Measurements from ENCODE around the gene PRKCE.

PRKCE gene

DNA sequence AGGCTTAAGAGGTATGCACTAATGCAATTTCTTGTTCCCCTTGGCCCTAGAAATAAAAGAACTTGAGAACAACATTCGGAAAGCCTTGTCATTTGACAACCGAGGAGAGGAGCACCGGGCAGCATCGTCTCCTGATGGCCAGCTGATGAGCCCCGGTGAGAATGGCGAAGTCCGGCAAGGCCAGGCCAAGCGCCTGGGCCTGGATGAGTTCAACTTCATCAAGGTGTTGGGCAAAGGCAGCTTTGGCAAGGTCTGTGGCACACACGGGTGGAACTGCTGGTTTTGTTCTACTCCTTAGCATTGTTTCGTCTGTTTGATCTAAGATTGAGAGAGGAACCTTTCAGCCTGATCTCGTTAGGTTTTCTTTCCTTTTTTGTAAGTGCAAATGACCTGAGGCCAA lies 355.9 kb downstream of the PRKCE start:
- H3K27me3 ChIP-seq (ENCODE audit: control insufficient read depth in 1 of 2, insufficient read depth in 2 of 2, low read length in 2 of 2) = no peaks in the 10 kb centered on the region
- peaks cover under 1% of the 10 kb centered on the region for H3K4me1 ChIP-seq (ENCODE audit: control insufficient read depth, insufficient read depth, low read length)
- H3K9me3 ChIP-seq (ENCODE audit: control insufficient read depth in 2 of 2, low read length in 2 of 2) = no peaks in the 10 kb centered on the region
- no peak overlapping the region for H3K27ac ChIP-seq (ENCODE audit: low read length)
- no peak overlapping the region for H3K4me3 ChIP-seq (ENCODE audit: low read length in 2 of 2)
- H3K9ac ChIP-seq (ENCODE audit: low read length in 2 of 2) = no peak overlapping the region
- H3K36me3 ChIP-seq (ENCODE audit: control insufficient read depth in 2 of 2, insufficient read depth in 2 of 2, low read length in 2 of 2) = peaks cover 19 to 39% of the 10 kb centered on the region in 2 donors

DNA sequence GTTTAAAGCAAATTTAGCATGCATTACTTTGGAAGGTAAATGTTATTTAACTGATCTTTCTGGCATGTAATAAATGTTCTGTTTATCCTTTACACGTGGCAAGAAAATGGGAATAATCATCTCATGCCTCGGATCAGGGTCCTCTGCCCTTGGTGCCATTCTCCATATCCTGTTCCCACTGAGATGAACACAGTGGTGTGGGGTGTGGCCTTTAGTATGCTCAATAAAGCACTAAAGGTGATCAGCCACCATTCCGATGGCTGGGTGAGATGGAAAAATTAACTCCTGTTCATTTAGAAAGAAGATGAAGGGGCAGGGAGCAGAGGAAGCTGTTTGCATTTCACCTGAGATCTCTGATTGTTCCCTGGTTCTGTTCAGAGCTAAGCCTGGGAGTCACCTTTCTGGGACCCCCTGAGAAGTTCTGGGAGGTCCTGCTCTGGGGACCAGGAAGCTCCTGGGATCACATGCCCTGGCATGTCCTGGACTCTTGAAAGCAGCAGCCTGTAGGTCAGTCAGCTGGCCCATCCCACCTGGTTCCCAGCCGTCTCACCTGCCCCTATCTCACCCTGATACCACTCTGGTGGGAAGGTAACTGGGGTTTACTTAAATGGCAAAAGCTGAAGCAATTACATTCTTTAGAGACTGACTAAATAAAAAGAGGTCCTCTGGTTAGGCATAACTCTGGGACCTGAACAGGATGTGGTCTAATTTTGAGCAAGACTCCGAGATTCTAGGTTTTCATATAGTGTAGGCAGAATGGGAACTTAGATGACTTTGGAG lies 356.8 kb downstream of the PRKCE start:
- peaks cover 19 to 44% of the 10 kb centered on the region in 2 donors for H3K36me3 ChIP-seq (ENCODE audit: control insufficient read depth in 2 of 2, insufficient read depth in 2 of 2, low read length in 2 of 2)
- H3K27ac ChIP-seq (ENCODE audit: low read length) = no peak overlapping the region
- H3K9me3 ChIP-seq (ENCODE audit: control insufficient read depth in 2 of 2, low read length in 2 of 2) = no peaks in the 10 kb centered on the region
- no peak overlapping the region for H3K9ac ChIP-seq (ENCODE audit: low read length in 2 of 2)
- H3K4me3 ChIP-seq (ENCODE audit: low read length in 2 of 2) = no peak overlapping the region
- H3K27me3 ChIP-seq (ENCODE audit: control insufficient read depth in 1 of 2, insufficient read depth in 2 of 2, low read length in 2 of 2) = no peaks in the 10 kb centered on the region
- no peaks in the 10 kb centered on the region for H3K4me1 ChIP-seq (ENCODE audit: control insufficient read depth, insufficient read depth, low read length)

DNA sequence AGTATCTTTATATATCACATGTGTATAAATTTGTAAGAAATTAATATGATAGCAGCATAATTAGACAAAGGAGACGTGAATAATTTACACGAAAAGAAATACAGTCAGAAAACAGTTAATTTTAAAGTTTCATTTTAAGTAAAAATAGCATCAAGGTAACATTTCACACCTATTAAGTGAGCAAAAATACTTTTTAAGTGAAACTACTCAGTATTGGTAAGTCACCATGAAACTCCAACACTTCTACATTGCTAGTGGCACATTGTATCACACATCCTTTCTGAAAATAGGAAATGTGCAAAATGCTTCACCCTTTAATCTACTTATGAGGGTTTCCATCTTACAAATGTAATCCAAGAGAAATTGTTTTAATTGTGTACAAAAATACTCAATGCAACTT lies 357.8 kb downstream of the PRKCE start:
- Histone ChIP-seq H3K9ac (ENCODE audit: low read length in 2 of 2) (no peak overlapping the region), H3K27ac (ENCODE audit: low read length) (no peak overlapping the region), H3K4me1 (ENCODE audit: control insufficient read depth, insufficient read depth, low read length) (no peaks in the 10 kb centered on the region), H3K36me3 (ENCODE audit: control insufficient read depth in 2 of 2, insufficient read depth in 2 of 2, low read length in 2 of 2) (peaks cover 24 to 42% of the 10 kb centered on the region in 2 donors), H3K4me3 (ENCODE audit: low read length in 2 of 2) (no peak overlapping the region), H3K27me3 (ENCODE audit: control insufficient read depth in 1 of 2, insufficient read depth in 2 of 2, low read length in 2 of 2) (no peaks in the 10 kb centered on the region), H3K9me3 (ENCODE audit: control insufficient read depth in 2 of 2, low read length in 2 of 2) (no peaks in the 10 kb centered on the region)

DNA sequence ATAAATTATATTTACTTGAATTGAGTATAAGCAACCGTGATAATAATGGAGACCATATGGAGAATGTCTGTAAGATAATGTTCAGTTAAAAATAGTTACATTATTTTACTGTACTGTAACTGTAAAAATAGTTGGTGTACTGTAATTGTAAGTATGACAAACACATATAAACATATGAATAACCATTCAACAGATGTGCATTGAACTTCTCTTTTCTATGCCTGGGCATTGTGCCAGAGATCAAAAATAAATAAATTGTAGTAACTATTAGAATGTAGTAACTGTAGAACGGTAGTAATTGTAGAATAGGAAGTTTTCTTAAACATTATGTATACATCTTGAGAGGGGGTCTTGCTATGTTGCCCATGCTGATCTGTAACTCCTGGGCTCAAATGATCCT lies 358.3 kb downstream of the PRKCE start:
- peaks cover 21 to 37% of the 10 kb centered on the region in 2 donors for H3K36me3 ChIP-seq (ENCODE audit: control insufficient read depth in 2 of 2, insufficient read depth in 2 of 2, low read length in 2 of 2)
- H3K9me3 ChIP-seq (ENCODE audit: control insufficient read depth in 2 of 2, low read length in 2 of 2) = no peaks in the 10 kb centered on the region
- no peaks in the 10 kb centered on the region for H3K4me1 ChIP-seq (ENCODE audit: control insufficient read depth, insufficient read depth, low read length)
- no peaks in the 10 kb centered on the region for H3K27me3 ChIP-seq (ENCODE audit: control insufficient read depth in 1 of 2, insufficient read depth in 2 of 2, low read length in 2 of 2)
- no peak overlapping the region for H3K27ac ChIP-seq (ENCODE audit: low read length)
- no peak overlapping the region for H3K4me3 ChIP-seq (ENCODE audit: low read length in 2 of 2)
- H3K9ac ChIP-seq (ENCODE audit: low read length in 2 of 2) = no peak overlapping the region

DNA sequence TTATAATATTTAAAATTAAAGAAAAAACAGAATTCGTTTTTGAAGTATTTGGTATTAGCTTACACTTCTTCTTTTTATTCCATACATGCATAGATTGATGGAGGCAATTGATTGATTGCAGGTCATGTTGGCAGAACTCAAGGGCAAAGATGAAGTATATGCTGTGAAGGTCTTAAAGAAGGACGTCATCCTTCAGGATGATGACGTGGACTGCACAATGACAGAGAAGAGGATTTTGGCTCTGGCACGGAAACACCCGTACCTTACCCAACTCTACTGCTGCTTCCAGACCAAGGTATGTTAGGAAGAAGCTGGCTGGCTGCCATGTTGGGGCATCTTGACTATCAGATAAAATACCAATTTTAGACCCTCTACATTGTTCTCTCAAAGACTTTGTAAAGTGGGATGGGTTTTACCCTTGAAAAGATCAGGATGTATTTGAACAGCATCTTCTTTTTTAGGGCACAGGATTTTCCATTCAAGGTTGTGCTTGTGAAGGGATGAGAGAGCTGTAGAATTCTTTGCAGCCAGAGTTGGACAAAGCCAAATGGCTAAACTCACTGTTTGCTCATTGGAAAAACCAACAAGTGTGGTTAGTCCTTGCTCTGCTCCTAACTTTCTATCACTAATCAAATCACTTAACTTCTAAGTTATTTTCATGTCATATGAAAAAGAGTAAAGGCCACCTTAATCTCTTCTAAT lies 358.9 kb downstream of the PRKCE start:
- no peaks in the 10 kb centered on the region for H3K4me1 ChIP-seq (ENCODE audit: control insufficient read depth, insufficient read depth, low read length)
- H3K9me3 ChIP-seq (ENCODE audit: control insufficient read depth in 2 of 2, low read length in 2 of 2) = no peaks in the 10 kb centered on the region
- no peak overlapping the region for H3K27ac ChIP-seq (ENCODE audit: low read length)
- peaks cover 15 to 32% of the 10 kb centered on the region in 2 donors for H3K36me3 ChIP-seq (ENCODE audit: control insufficient read depth in 2 of 2, insufficient read depth in 2 of 2, low read length in 2 of 2)
- no peak overlapping the region for H3K4me3 ChIP-seq (ENCODE audit: low read length in 2 of 2)
- H3K9ac ChIP-seq (ENCODE audit: low read length in 2 of 2) = no peak overlapping the region
- H3K27me3 ChIP-seq (ENCODE audit: control insufficient read depth in 1 of 2, insufficient read depth in 2 of 2, low read length in 2 of 2) = no peaks in the 10 kb centered on the region

DNA sequence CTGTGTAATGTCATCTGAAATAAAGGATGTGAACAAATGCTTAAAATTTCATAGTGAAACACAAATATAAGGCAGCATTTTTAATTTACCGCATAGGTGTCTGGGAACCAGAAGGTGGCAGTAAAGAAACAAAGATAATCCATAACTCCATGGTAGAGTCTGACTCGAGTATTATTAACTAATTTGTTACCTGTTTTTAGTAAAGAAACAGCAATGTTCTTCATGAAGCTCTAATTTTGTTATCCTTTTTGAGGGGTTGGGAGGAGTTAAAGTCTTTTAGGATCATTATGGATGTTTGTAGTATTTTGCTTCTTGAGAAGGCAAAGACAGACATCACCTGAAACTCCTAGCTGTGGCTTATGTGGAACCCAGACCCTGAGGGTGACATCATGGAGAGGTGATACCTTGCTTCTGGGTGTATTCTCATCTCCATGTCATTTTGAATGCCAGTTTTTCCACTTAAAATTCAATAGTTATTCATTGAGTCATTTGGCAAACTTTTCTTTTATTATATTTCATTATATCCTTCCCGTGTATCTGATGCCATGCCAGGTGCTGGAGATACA lies 359.5 kb downstream of the PRKCE start:
- no peaks in the 10 kb centered on the region for H3K4me1 ChIP-seq (ENCODE audit: control insufficient read depth, insufficient read depth, low read length)
- H3K36me3 ChIP-seq (ENCODE audit: control insufficient read depth in 2 of 2, insufficient read depth in 2 of 2, low read length in 2 of 2) = peaks cover 17 to 30% of the 10 kb centered on the region in 2 donors
- H3K27ac ChIP-seq (ENCODE audit: low read length) = no peak overlapping the region
- H3K9me3 ChIP-seq (ENCODE audit: control insufficient read depth in 2 of 2, low read length in 2 of 2) = no peaks in the 10 kb centered on the region
- H3K27me3 ChIP-seq (ENCODE audit: control insufficient read depth in 1 of 2, insufficient read depth in 2 of 2, low read length in 2 of 2) = no peaks in the 10 kb centered on the region
- no peak overlapping the region for H3K4me3 ChIP-seq (ENCODE audit: low read length in 2 of 2)
- H3K9ac ChIP-seq (ENCODE audit: low read length in 2 of 2) = no peak overlapping the region

DNA sequence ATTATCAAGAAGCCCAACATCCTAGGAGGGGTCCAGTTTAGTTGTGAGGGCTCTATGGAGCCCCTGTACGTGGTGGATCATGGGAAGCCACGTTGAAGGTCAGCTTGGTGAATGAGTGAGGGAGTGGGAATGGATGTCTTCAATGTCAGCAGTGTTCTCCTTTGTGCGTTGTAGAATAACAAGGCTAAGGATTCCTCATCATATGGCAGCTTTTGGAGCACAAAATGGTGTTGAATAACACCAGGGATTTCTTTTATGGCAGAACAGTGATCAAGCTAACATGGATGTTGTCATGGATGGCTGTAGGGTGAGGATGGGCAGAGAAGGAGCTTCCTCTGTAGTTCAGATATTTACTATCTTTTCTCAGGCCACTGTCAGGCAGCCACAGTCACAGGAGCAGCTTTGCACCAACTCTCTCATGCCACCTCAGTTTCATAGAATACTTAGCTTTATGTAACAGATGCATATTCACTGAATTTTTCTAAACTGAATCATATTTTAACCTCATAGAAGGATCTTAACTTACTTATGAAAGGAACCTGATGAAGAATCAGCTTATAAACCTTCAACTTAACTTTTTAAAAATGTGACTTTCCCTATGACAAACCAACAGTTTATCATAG lies 361.3 kb downstream of the PRKCE start:
- Histone ChIP-seq H3K9ac (ENCODE audit: low read length in 2 of 2) (no peak overlapping the region), H3K27me3 (ENCODE audit: control insufficient read depth in 1 of 2, insufficient read depth in 2 of 2, low read length in 2 of 2) (no peaks in the 10 kb centered on the region), H3K4me3 (ENCODE audit: low read length in 2 of 2) (no peak overlapping the region), H3K4me1 (ENCODE audit: control insufficient read depth, insufficient read depth, low read length) (no peaks in the 10 kb centered on the region), H3K36me3 (ENCODE audit: control insufficient read depth in 2 of 2, insufficient read depth in 2 of 2, low read length in 2 of 2) (peaks cover 15 to 18% of the 10 kb centered on the region in 2 donors), H3K9me3 (ENCODE audit: control insufficient read depth in 2 of 2, low read length in 2 of 2) (no peaks in the 10 kb centered on the region), H3K27ac (ENCODE audit: low read length) (no peak overlapping the region)

DNA sequence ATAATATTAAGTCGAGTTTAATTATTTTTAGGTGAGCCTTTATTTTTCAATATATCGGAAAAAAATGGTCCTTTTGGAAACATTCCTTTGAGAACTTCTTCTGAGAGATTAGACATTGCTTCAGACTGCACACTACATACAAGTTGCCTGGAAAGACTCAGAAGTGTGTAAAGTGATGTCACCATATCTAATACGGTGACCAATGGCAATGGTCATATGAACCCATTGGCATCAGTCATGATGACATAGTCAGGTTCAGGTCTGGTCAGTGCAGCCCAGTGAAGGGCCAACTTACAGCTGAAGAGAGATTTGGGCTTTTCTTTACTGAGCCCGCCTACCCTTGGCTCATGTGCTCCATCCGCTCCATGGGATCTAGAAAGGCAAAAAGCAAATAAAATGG lies 362.3 kb downstream of the PRKCE start:
- no peaks in the 10 kb centered on the region for H3K4me1 ChIP-seq (ENCODE audit: control insufficient read depth, insufficient read depth, low read length)
- H3K27me3 ChIP-seq (ENCODE audit: control insufficient read depth in 1 of 2, insufficient read depth in 2 of 2, low read length in 2 of 2) = no peaks in the 10 kb centered on the region
- peaks cover 9 to 11% of the 10 kb centered on the region in 2 donors for H3K36me3 ChIP-seq (ENCODE audit: control insufficient read depth in 2 of 2, insufficient read depth in 2 of 2, low read length in 2 of 2)
- H3K9me3 ChIP-seq (ENCODE audit: control insufficient read depth in 2 of 2, low read length in 2 of 2) = no peaks in the 10 kb centered on the region
- H3K4me3 ChIP-seq (ENCODE audit: low read length in 2 of 2) = no peak overlapping the region
- no peak overlapping the region for H3K9ac ChIP-seq (ENCODE audit: low read length in 2 of 2)
- H3K27ac ChIP-seq (ENCODE audit: low read length) = no peak overlapping the region

DNA sequence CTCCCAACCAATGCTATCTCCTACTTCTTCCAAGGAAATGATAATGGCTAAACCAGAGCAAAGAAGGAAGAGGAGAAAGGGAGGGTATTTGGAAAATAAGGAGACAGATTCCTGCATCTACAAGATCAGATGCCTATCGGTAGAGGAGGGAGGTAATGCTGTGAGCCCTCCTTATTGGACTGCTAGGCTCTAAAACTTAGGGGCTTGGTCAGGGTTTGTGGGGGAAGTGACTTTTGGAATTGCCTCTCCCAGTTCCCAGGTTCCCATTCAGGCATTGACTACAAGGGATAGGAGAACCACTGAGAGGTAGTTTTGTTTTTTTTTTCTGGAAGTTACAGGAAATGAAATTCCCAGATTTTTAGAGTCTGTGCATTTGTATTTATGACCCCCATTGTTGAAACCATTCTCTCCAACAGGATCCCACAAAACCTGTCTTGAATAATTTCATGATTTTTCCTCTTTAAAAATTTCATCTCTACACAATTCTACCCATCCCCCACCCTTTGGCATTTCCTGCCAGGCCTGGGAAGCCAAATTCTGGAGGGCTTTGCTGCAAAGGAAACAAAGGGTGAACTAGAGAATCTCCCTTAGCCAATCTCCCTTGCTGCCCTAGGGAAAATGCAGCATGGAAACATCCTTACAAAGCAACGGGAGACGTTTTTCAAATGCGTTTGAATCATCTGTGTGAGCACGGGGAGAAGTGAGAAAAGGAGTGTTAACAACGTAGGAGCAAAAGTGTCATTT lies 363.6 kb downstream of the PRKCE start:
- no peak overlapping the region for H3K27ac ChIP-seq (ENCODE audit: low read length)
- H3K4me3 ChIP-seq (ENCODE audit: low read length in 2 of 2) = no peak overlapping the region
- peaks cover 8 to 12% of the 10 kb centered on the region in 2 donors for H3K36me3 ChIP-seq (ENCODE audit: control insufficient read depth in 2 of 2, insufficient read depth in 2 of 2, low read length in 2 of 2)
- H3K9ac ChIP-seq (ENCODE audit: low read length in 2 of 2) = no peak overlapping the region
- no peaks in the 10 kb centered on the region for H3K27me3 ChIP-seq (ENCODE audit: control insufficient read depth in 1 of 2, insufficient read depth in 2 of 2, low read length in 2 of 2)
- no peaks in the 10 kb centered on the region for H3K4me1 ChIP-seq (ENCODE audit: control insufficient read depth, insufficient read depth, low read length)
- no peaks in the 10 kb centered on the region for H3K9me3 ChIP-seq (ENCODE audit: control insufficient read depth in 2 of 2, low read length in 2 of 2)

DNA sequence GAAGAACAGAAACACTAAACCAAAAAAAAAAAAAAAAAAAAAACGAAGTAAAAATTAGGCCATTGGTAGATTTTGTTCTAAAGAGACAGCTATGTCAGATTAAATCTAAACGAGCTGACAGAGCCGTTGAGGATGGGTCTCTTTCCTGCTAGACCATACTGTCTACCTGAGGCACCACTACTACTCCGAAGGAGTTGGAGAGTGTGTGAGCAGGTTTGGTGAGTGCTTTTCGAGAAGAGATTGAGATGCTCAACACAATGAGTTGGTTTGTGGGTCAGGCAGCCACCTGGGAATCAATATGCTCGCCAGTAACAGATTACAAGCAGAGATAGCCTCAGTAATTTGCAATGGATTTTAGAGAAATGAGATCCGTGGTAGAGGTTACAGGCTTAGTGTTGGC lies 364.2 kb downstream of the PRKCE start:
- H3K36me3 ChIP-seq (ENCODE audit: control insufficient read depth in 2 of 2, insufficient read depth in 2 of 2, low read length in 2 of 2) = peaks cover 8 to 9% of the 10 kb centered on the region in 2 donors
- H3K27me3 ChIP-seq (ENCODE audit: control insufficient read depth in 1 of 2, insufficient read depth in 2 of 2, low read length in 2 of 2) = no peaks in the 10 kb centered on the region
- no peak overlapping the region for H3K4me3 ChIP-seq (ENCODE audit: low read length in 2 of 2)
- no peak overlapping the region for H3K9ac ChIP-seq (ENCODE audit: low read length in 2 of 2)
- no peak overlapping the region for H3K27ac ChIP-seq (ENCODE audit: low read length)
- no peaks in the 10 kb centered on the region for H3K4me1 ChIP-seq (ENCODE audit: control insufficient read depth, insufficient read depth, low read length)
- no peaks in the 10 kb centered on the region for H3K9me3 ChIP-seq (ENCODE audit: control insufficient read depth in 2 of 2, low read length in 2 of 2)
